HFF-Myc (cell line): ENCODE results near the gene KIF13A.
"Not testable (repeated sequence)": the region's sequence is repeated elsewhere in the genome, so short reads cannot be mapped to it uniquely, and the experiment has no call there.

ENCODE experiments used
- DNase-seq: peaks from one replicate; pipeline ENCODE4 v3.0.0-alpha.2; 2011; ENCODE audit warnings: low read depth; ENCODE audit errors: extremely low read depth
- H3K4me3 ChIP-seq: replicated peaks from 2 replicates; pipeline ENCODE4 v1.5.1; 2011; ENCODE audit warnings: low read depth, mild to moderate bottlenecking, control low read depth, low read length
- TF ChIP-seq, protein P1 (sequence below): IDR thresholded peaks from 2 replicates; pipeline ENCODE4 v1.5.1; 2012; ENCODE audit warnings: mild to moderate bottlenecking, low read depth, low read length, control low read depth; ENCODE audit errors: missing control alignments

Gene KIF13A

DNA sequence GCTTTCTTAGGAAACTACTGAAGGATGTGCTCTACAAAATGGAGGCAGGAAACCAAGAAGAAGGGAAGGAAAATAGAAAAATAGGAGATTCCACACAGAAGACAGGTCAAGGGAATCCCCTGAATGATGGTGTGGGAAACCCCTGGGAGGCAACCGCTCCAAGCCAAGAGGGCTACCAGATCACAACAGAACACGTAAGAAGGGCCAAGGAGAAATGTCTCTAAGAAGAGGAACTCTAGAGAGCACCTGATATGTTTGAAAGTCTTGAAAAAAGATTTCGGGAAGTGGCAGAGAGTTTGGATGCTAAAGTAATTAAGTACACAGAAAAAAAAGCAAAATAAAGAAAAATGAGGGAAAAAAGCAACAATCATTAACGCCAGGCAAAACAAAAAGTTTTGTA lies 7.1 kb downstream of the KIF13A start:
- TF ChIP-seq, protein P1, sequence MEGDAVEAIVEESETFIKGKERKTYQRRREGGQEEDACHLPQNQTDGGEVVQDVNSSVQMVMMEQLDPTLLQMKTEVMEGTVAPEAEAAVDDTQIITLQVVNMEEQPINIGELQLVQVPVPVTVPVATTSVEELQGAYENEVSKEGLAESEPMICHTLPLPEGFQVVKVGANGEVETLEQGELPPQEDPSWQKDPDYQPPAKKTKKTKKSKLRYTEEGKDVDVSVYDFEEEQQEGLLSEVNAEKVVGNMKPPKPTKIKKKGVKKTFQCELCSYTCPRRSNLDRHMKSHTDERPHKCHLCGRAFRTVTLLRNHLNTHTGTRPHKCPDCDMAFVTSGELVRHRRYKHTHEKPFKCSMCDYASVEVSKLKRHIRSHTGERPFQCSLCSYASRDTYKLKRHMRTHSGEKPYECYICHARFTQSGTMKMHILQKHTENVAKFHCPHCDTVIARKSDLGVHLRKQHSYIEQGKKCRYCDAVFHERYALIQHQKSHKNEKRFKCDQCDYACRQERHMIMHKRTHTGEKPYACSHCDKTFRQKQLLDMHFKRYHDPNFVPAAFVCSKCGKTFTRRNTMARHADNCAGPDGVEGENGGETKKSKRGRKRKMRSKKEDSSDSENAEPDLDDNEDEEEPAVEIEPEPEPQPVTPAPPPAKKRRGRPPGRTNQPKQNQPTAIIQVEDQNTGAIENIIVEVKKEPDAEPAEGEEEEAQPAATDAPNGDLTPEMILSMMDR = no peak
- H3K4me3 ChIP-seq = no peak overlapping the region
- no peak for DNase-seq

GRCh38 chr6:17979479-17979878 lies 8.0 kb downstream of the KIF13A start:
- DNase-seq = no peak
- H3K4me3 ChIP-seq = no peak overlapping the region
- TF ChIP-seq, protein P1 = no peak

GRCh38 chr6:17976258-17976657 lies 11.2 kb downstream of the KIF13A start:
- not testable (repeated sequence) for H3K4me3 ChIP-seq, DNase-seq

DNA sequence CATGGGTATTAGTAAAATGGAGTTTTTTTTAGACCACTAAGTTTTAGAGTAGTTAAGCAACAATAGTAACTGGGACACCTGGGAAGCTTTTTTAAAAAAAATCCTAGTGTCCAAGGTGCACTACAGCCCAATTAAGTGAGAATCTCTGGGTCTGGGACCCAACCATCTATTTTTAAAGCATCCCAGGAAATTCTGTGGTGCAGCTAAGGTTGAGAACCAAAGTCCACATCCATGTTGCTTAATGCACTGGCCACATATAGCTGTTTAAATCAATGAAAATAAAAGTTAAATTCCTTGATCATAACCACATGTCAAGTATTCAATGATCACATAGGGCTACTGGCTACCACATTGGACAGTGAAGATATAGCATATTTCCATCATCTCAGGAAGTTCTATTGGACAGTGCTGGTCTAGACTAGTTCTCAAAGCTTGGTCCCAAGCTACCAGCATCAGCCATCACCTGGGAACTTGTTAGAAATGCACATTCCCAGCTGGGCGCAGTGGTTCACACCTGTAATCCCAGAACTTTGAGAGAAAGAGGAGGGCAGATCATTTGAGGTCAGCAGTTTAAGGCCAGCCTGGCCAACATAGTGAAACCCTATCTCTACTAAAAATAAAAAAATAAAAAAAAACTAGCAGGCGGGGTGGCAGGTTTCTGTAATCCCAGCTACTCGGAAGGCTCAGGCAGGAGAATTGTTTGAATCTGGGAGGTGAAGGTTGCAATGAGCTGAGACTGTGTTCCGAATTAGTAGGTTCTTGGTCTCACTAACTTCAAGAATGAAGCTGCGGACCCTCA lies 12.7 kb downstream of the KIF13A start:
- no peak overlapping the region for H3K4me3 ChIP-seq
- DNase-seq = no peak
- TF ChIP-seq, protein P1 = no peak

- TF ChIP-seq, protein P1 = no peak
- no peak for DNase-seq
- no peak overlapping the region for H3K4me3 ChIP-seq
Observed at GRCh38 chr6:17972978-17973622, 14.3 kb downstream of the KIF13A start.

DNA sequence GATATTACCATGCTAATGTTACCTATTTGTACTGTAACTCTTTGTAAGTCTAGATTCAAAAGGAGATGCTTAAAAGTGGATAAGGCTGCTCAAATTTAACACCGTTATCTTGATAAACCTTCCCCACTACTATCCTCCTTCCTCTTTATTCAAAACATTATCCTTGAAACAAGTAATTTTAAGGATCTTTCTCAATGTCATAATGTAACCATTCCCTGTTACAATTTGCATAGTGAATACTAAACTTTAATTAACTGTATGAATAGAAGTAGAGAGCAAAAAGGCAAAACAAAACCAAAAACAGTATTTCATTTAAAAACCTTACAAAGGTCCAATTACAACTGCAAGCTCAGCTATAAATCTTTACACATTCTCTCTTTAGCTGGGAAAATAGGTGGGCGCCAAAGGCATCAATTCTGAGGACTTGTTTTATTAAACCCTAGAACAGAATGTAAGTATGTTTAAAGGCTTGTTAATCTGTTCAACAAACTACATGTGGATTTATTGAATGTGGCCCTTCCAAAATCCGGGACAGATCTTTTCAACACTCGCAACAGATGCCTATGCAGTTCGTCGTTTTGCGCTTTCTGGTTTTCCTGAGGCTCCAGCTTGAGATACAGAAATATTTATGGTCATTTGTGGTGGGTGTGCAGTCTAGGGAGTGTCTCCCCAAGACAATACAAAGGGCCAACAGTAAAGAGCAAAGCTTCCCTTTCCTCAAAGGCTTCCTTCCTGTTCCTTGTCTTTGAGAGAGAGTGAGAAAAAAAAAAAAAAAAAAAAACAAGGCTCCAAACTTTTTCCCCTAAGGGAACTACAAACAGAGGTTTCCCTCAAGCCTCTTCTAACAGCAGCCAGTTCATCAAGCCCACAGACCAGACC lies 15.1 kb downstream of the KIF13A start:
- no peak for DNase-seq
- H3K4me3 ChIP-seq = no peak overlapping the region
- TF ChIP-seq, protein P1 = no peak
